GM15510 (cell line): Measurements from ENCODE around the gene RPS6KA5.

Experiments
- POLR2A ChIP-seq: IDR thresholded peaks from 3 replicates; pipeline ENCODE4 v1.6.1; 2011; ENCODE audit warnings: borderline replicate concordance; ENCODE audit not compliant: insufficient read length; ENCODE audit errors: extremely low read depth

The RPS6KA5 gene

GRCh38 chr14:91075553-91075952 lies 15.1 kb upstream of the RPS6KA5 start:
- no peak for TF ChIP-seq POLR2A

GRCh38 chr14:91070572-91070971 lies 10.1 kb upstream of the RPS6KA5 start:
- no peak for TF ChIP-seq POLR2A

- no peak for TF ChIP-seq POLR2A
These were observed 8.2 kb upstream of the RPS6KA5 start for GRCh38 chr14:91068642-91069041.

GRCh38 chr14:91067186-91067585 lies 6.7 kb upstream of the RPS6KA5 start:
- no peak for TF ChIP-seq POLR2A

- no peak for TF ChIP-seq POLR2A
These were observed 4.8 kb upstream of the RPS6KA5 start for GRCh38 chr14:91065266-91065665.

- peak; percentile 12 for TF ChIP-seq POLR2A
These were observed 2.7 kb upstream of the RPS6KA5 start for GRCh38 chr14:91063119-91063518.

- no peak for TF ChIP-seq POLR2A
These were observed 2.2 kb upstream of the RPS6KA5 start for GRCh38 chr14:91062600-91062999.

GRCh38 chr14:91061056-91061887 lies 831 bp upstream of the RPS6KA5 start:
- peak; percentile 57 for TF ChIP-seq POLR2A

- TF ChIP-seq POLR2A, result no peak
These were observed 678 bp downstream of the RPS6KA5 start for GRCh38 chr14:91059576-91060350.

- TF ChIP-seq POLR2A, result no peak
These were observed 2.3 kb downstream of the RPS6KA5 start for GRCh38 chr14:91058042-91058581.

- TF ChIP-seq POLR2A, result no peak
These were observed 4.1 kb downstream of the RPS6KA5 start for GRCh38 chr14:91056361-91056760.

GRCh38 chr14:91055016-91055415 lies 5.4 kb downstream of the RPS6KA5 start:
- no peak for TF ChIP-seq POLR2A

- no peak for TF ChIP-seq POLR2A
These were observed 11.8 kb downstream of the RPS6KA5 start for GRCh38 chr14:91048676-91049075.

- no peak for TF ChIP-seq POLR2A
These were observed 12.2 kb downstream of the RPS6KA5 start for GRCh38 chr14:91048265-91048664.

- TF ChIP-seq POLR2A, result no peak
These were observed 13.2 kb downstream of the RPS6KA5 start for GRCh38 chr14:91047174-91047753.
